ENCODE measurements around the gene ARAP3. TPM values are rescaled to one million over a fixed set of nuclear protein-coding genes. Genes with fewer than 3 reads are reported as not detected.

ARAP3 gene
- total and polyA plus RNA-seq, 4 donors: 15.7 to 26.6 (median 19.7) TPM

GRCh38 chr5:141639357-141640050 is 42.5 kb downstream of the ARAP3 start:
- Histone ChIP-seq H3K36me3 (ENCODE audit: control insufficient read depth in 4 of 4, insufficient read depth in 4 of 4, low read length in 4 of 4) (peaks cover 0 to 8% (median 5%) of the 10 kb centered on the region in 4 donors), H3K4me1 (ENCODE audit: control insufficient read depth in 5 of 5, insufficient read depth in 5 of 5, low read length in 5 of 5) (peaks cover 0 to 23% (median 8%) of the 10 kb centered on the region in 5 donors), H3K27ac (ENCODE audit: low read depth in 1 of 2, low read length in 1 of 2) (no peak overlapping the region), H3K27me3 (ENCODE audit: control insufficient read depth in 3 of 3, insufficient read depth in 3 of 3, low read length in 2 of 3) (peaks cover 0 to 15% (median 14%) of the 10 kb centered on the region in 3 donors), H3K4me3 (no peak overlapping the region), H3K9ac (ENCODE audit: insufficient read depth in 1 of 2, low read length in 2 of 2) (no peak overlapping the region), H3K9me3 (ENCODE audit: control insufficient read depth in 4 of 4, insufficient read depth in 3 of 4, low read length in 3 of 4) (no peaks in the 10 kb centered on the region)
- no peak for DNase-seq
- no peak for TF ChIP-seq CTCF (IDR thresholded peaks at IDR 0.05; ENCODE audit: control extremely low read depth, extremely low read depth)
- 91 to 95% methylated on average over 12 of the region's 12 CpGs for WGBS, 2 donors
- ATAC-seq (ENCODE audit: insufficient read depth, low FRiP score): no peak

- peaks cover 0 to 23% (median 8%) of the 10 kb centered on the region in 5 donors for H3K4me1 ChIP-seq (ENCODE audit: control insufficient read depth in 5 of 5, insufficient read depth in 5 of 5, low read length in 5 of 5)
- WGBS, 2 donors: 94 to 99% methylated on average over 2 of the region's 2 CpGs
- ATAC-seq (ENCODE audit: insufficient read depth, low FRiP score): no peak
Measured at GRCh38 chr5:141638771-141639170, 43.3 kb downstream of the ARAP3 start.

GRCh38 chr5:141637767-141638419 is 44.1 kb downstream of the ARAP3 start:
- Histone ChIP-seq H3K9me3 (ENCODE audit: control insufficient read depth in 4 of 4, insufficient read depth in 3 of 4, low read length in 3 of 4) (no peaks in the 10 kb centered on the region), H3K4me1 (ENCODE audit: control insufficient read depth in 5 of 5, insufficient read depth in 5 of 5, low read length in 5 of 5) (peaks cover 0 to 23% (median 8%) of the 10 kb centered on the region in 5 donors), H3K4me3 (peak overlapping the region; percentile 77), H3K27me3 (ENCODE audit: control insufficient read depth in 3 of 3, insufficient read depth in 3 of 3, low read length in 2 of 3) (peaks cover 0 to 15% (median 14%) of the 10 kb centered on the region in 3 donors), H3K36me3 (ENCODE audit: control insufficient read depth in 4 of 4, insufficient read depth in 4 of 4, low read length in 4 of 4) (peaks cover 0 to 6% (median 6%) of the 10 kb centered on the region in 4 donors), H3K27ac (ENCODE audit: low read depth in 1 of 2, low read length in 1 of 2) (no peak overlapping the region), H3K9ac (ENCODE audit: insufficient read depth in 1 of 2, low read length in 2 of 2) (no peak overlapping the region)
- no peak for TF ChIP-seq CTCF (IDR thresholded peaks at IDR 0.05; ENCODE audit: control extremely low read depth, extremely low read depth)
- DNase-seq (peak; percentile 59 to 74 (median 74)), ATAC-seq (ENCODE audit: insufficient read depth, low FRiP score) (peak; percentile 14)
- WGBS, 2 donors: 4 to 5% methylated on average over 40 of the region's 40 CpGs

More at GRCh38 chr5:141638771-141639170, 43.3 kb downstream of the ARAP3 start:
- Histone ChIP-seq H3K4me3 (no peak overlapping the region), H3K36me3 (ENCODE audit: control insufficient read depth in 4 of 4, insufficient read depth in 4 of 4, low read length in 4 of 4) (peaks cover 0 to 6% (median 5%) of the 10 kb centered on the region in 4 donors), H3K27me3 (ENCODE audit: control insufficient read depth in 3 of 3, insufficient read depth in 3 of 3, low read length in 2 of 3) (peaks cover 0 to 15% (median 14%) of the 10 kb centered on the region in 3 donors), H3K9me3 (ENCODE audit: control insufficient read depth in 4 of 4, insufficient read depth in 3 of 4, low read length in 3 of 4) (no peaks in the 10 kb centered on the region), H3K27ac (ENCODE audit: low read depth in 1 of 2, low read length in 1 of 2) (no peak overlapping the region), H3K9ac (ENCODE audit: insufficient read depth in 1 of 2, low read length in 2 of 2) (no peak overlapping the region)
- no peak for TF ChIP-seq CTCF (IDR thresholded peaks at IDR 0.05; ENCODE audit: control extremely low read depth, extremely low read depth)
- DNase-seq: no peak

All from lung (tissue), 12 donors.